GM12878 (cell line): ENCODE results near the gene DRAXIN. TPM values are rescaled to one million over a fixed set of nuclear protein-coding genes. Genes with fewer than 3 reads are reported as not detected.

Source experiments
- ATAC-seq: fragments of 200-7000 bp; cut with Tn5 transposase; 3 replicates; pipeline ENCODE4 v1.9.1; 2020; ENCODE audit warnings: mild to moderate bottlenecking, moderate library complexity
- BruUV-seq: library from RNA; stranded (reverse); fragments of 400-500 nt; replicated peaks from 2 replicates; lab custom pipeline; 2021; lab: Mats Ljungman, UMichigan
- CTCF ChIA-PET: fragments of 300-600 bp; sonication (Branson Sonifier 250); formaldehyde crosslinking; extraction: SDS; loops from one replicate; lab custom pipeline; 2021; ENCODE audit warnings: inconsistent platforms; lab: Yijun Ruan, JAX
- POLR2A ChIA-PET: fragments of 350-600 bp; formaldehyde crosslinking; extraction: SDS; loops from one replicate; lab custom pipeline; 2021; ENCODE audit warnings: inconsistent platforms; lab: Charles Lee
- RAD21 ChIA-PET: fragments of 300-600 bp; sonication (Branson Sonifier 250); formaldehyde crosslinking; loops from one replicate; lab custom pipeline; 2023; ENCODE audit warnings: antibody characterized with exemption; ENCODE audit not compliant: unreplicated experiment; lab: Charles Lee
- SMC1A ChIA-PET: fragments of 300-600 bp; sonication (Branson Sonifier 250); formaldehyde crosslinking; loops from one replicate; lab custom pipeline; 2023; ENCODE audit not compliant: unreplicated experiment, uncharacterized antibody; lab: Charles Lee
- DNase-seq: peaks from one replicate; pipeline ENCODE4 v3.0.0-alpha.2; 2011; ENCODE audit warnings: low read depth, low spot score
- FAIRE-seq: peaks from 3 replicates; lab custom pipeline; 2011; peaks lifted over from hg19 to GRCh38; lab: Jason Lieb, UNC
- H2AFZ ChIP-seq: 2 replicates; pipeline ENCODE4 v1.6.0; 2011; ENCODE audit warnings: low read depth, low read length, control low read depth; ENCODE audit not compliant: control insufficient read depth
- H3K27ac ChIP-seq: 2 replicates; pipeline ENCODE4 v1.5.1; 2011; ENCODE audit warnings: control low read depth; ENCODE audit not compliant: control insufficient read depth, insufficient read depth
- H3K27me3 ChIP-seq, 2 experiments: replicated peaks in 1 of 2; 2 replicates each; pipeline versions ENCODE4 v1.6.0 to v1.6.1; 2011; ENCODE audit warnings: low read length in 1 of 2; ENCODE audit not compliant: control insufficient read depth in 2 of 2, insufficient read depth in 2 of 2
- H3K36me3 ChIP-seq, 2 experiments: 2 replicates each; pipeline ENCODE4 v1.5.1; 2011; ENCODE audit warnings: low read length in 1 of 2; ENCODE audit not compliant: control insufficient read depth in 2 of 2, insufficient read depth in 2 of 2
- H3K4me1 ChIP-seq: 2 replicates; pipeline ENCODE4 v1.6.1; 2011; ENCODE audit warnings: mild to moderate bottlenecking, low read length, moderate library complexity, mixed read lengths; ENCODE audit not compliant: control insufficient read depth, insufficient read depth
- H3K4me2 ChIP-seq: 2 replicates; pipeline ENCODE4 v1.6.0; 2011; ENCODE audit warnings: control low read depth; ENCODE audit not compliant: control insufficient read depth, insufficient read depth
- H3K4me3 ChIP-seq: fragments of 200-600 bp; sonication (generic); 2 replicates; pipeline ENCODE4 v1.5.1; 2016
- H3K79me2 ChIP-seq: 2 replicates; pipeline ENCODE4 v1.6.0; 2011; ENCODE audit warnings: low read length; ENCODE audit not compliant: control insufficient read depth, insufficient read depth
- H3K9ac ChIP-seq: 2 replicates; pipeline ENCODE4 v1.8.0; 2011; ENCODE audit warnings: low read length, control low read depth, mixed read lengths; ENCODE audit not compliant: control insufficient read depth, insufficient read depth
- H3K9me3 ChIP-seq: replicated peaks from 3 replicates; pipeline ENCODE4 v1.5.1; 2011; ENCODE audit warnings: mild to moderate bottlenecking, low read length; ENCODE audit not compliant: control insufficient read depth, insufficient read depth
- H4K20me1 ChIP-seq: 2 replicates; pipeline ENCODE4 v1.6.0; 2011; ENCODE audit not compliant: control insufficient read depth, insufficient read depth
- BCL3 ChIP-seq: IDR thresholded peaks from 2 replicates; pipeline ENCODE4 v1.6.1; 2011; ENCODE audit warnings: borderline replicate concordance, low read depth, mild to moderate bottlenecking, moderate library complexity, low read length; ENCODE audit not compliant: insufficient read depth, poor library complexity, severe bottlenecking
- EED ChIP-seq: sonication (generic); IDR thresholded peaks from 2 replicates; pipeline ENCODE4 v1.6.1; 2016; ENCODE audit warnings: antibody characterized with exemption, low read depth
- FOXK2 ChIP-seq: fragments of 450-650 bp; IDR thresholded peaks from 2 replicates; pipeline ENCODE4 v1.6.1; 2017; ENCODE audit warnings: mild to moderate bottlenecking, moderate library complexity
- FOXM1 ChIP-seq: IDR thresholded peaks from 2 replicates; pipeline ENCODE4 v1.6.1; 2012; ENCODE audit warnings: low read depth, mild to moderate bottlenecking, inconsistent platforms, low read length, moderate library complexity
- HDAC2 ChIP-seq: fragments of 200-600 bp; sonication (generic); IDR thresholded peaks from 2 replicates; pipeline ENCODE4 v1.6.1; 2017
- JUND ChIP-seq: IDR thresholded peaks from 2 replicates; pipeline ENCODE4 v1.6.1; 2012; ENCODE audit warnings: low read depth, mild to moderate bottlenecking, low read length, improper control_type of control experiment, moderate library complexity
- LARP7 ChIP-seq: fragments of 450-650 bp; IDR thresholded peaks from 2 replicates; pipeline ENCODE4 v1.6.1; 2017; ENCODE audit warnings: mild to moderate bottlenecking
- MAX ChIP-seq: IDR thresholded peaks from 2 replicates; pipeline ENCODE4 v1.6.1; 2012; ENCODE audit warnings: low read depth, low read length, improper control_type of control experiment
- MTA3 ChIP-seq: IDR thresholded peaks from 2 replicates; pipeline ENCODE4 v1.6.1; 2012; ENCODE audit warnings: low read length, inconsistent platforms, borderline replicate concordance
- MXI1 ChIP-seq: fragments of 150-350 bp; IDR thresholded peaks from 2 replicates; pipeline ENCODE4 v1.6.1; 2011; ENCODE audit warnings: low read depth, mild to moderate bottlenecking, inconsistent platforms, low read length, improper control_type of control experiment
- NR2F1 ChIP-seq: fragments of 450-650 bp; conservative IDR thresholded peaks from 2 replicates; pipeline ENCODE4 v1.6.1; 2017; ENCODE audit warnings: mild to moderate bottlenecking
- PAX8 ChIP-seq: fragments of 450-650 bp; IDR thresholded peaks from 2 replicates; pipeline ENCODE4 v1.6.1; 2017; ENCODE audit warnings: mild to moderate bottlenecking, moderate library complexity
- RFX5 ChIP-seq: IDR thresholded peaks from 2 replicates; pipeline ENCODE4 v1.6.1; 2011; ENCODE audit warnings: low read depth, low read length, improper control_type of control experiment
- RUNX3 ChIP-seq: IDR thresholded peaks from 2 replicates; pipeline ENCODE4 v1.6.1; 2012; ENCODE audit warnings: low read length, inconsistent platforms
- TBL1XR1 ChIP-seq: IDR thresholded peaks from 2 replicates; pipeline ENCODE4 v1.6.1; 2012; ENCODE audit warnings: low read depth, low read length, improper control_type of control experiment
- USF1 ChIP-seq: IDR thresholded peaks from 2 replicates; pipeline ENCODE4 v1.6.1; 2011; ENCODE audit warnings: borderline replicate concordance, low read depth, mild to moderate bottlenecking, moderate library complexity, mixed read lengths, low read length; ENCODE audit not compliant: insufficient read depth; ENCODE audit errors: extremely low read length
- ZNF622 ChIP-seq: fragments of 450-650 bp; IDR thresholded peaks from 2 replicates; pipeline ENCODE4 v1.6.1; 2017; ENCODE audit warnings: mild to moderate bottlenecking, inconsistent platforms
- WGBS: methylation state at CpG from one replicate; pipeline ENCODE4 v1.1.6; 2016; ENCODE audit warnings: low lambda C conversion rate; ENCODE audit not compliant: insufficient replicate concordance, insufficient coverage; ENCODE audit errors: missing lambda C conversion rate; 5-methylcytosine and 5-hydroxymethylcytosine counted together
- in situ Hi-C: fragments of 300-500 bp; cut with MboI; formaldehyde crosslinking; loops from 9 replicates; pipeline ENCODE4 v1.14.3; 2018; ENCODE audit warnings: mixed read lengths
- intact Hi-C: fragments of 100-400 bp; cut with micrococcal nuclease; formaldehyde crosslinking; loops from one replicate; pipeline ENCODE4 v1.14.2; 2022; ENCODE audit not compliant: unreplicated experiment
- polyA plus RNA-seq, 11 experiments: library from polyadenylated mRNA; depleted of rRNA in 4 of 11; unstranded in 6 of 11; stranded (reverse) in 5 of 11; fragments of >200 nt; fragmentation: Nextera tagmentation in 4 of 11; fragmentation: Illumina TruSeq in 1 of 11; extraction: Ambion mirVana in 4 of 11; extraction: Trizol in 1 of 11; gene quantifications; 1 replicate in 1 of 11; 2 replicates in 10 of 11; pipeline versions ENCODE4 v1.2.1 to v1.2.3, GENCODE V29; 2011 to 2016; ENCODE audit warnings: inconsistent platforms in 2 of 11, missing spikeins in 2 of 11, low read depth in 1 of 11
- total RNA-seq, 4 experiments: library from RNA; depleted of rRNA in 3 of 4; stranded (reverse); fragments of >200 nt in 3 of 4; fragmentation: Illumina TruSeq in 1 of 4; extraction: Trizol in 1 of 4; gene quantifications; 2 replicates each; pipeline versions ENCODE4 v1.2.1 to v1.2.3, GENCODE V29; 2013 to 2021
- TF ChIP-seq, protein P1 (sequence below): fragments of 150-350 bp; IDR thresholded peaks from 2 replicates; pipeline ENCODE4 v1.6.1; 2014; ENCODE audit warnings: mild to moderate bottlenecking, low read depth, low read length
- TF ChIP-seq, protein P2 (sequence below): fragments of 450-650 bp; formaldehyde crosslinking; IDR thresholded peaks from 2 replicates; pipeline ENCODE4 v1.5.0; 2022; ENCODE audit warnings: mild to moderate bottlenecking, missing genetic modification characterization

The DRAXIN gene
- total and polyA plus RNA-seq, 10 of the 15 experiments (the other 5 are each of a cell fraction or from before 2014, with no cell fraction given) = 0.01 to 0.05 (median 0.03) TPM; not detected in 3

DNA sequence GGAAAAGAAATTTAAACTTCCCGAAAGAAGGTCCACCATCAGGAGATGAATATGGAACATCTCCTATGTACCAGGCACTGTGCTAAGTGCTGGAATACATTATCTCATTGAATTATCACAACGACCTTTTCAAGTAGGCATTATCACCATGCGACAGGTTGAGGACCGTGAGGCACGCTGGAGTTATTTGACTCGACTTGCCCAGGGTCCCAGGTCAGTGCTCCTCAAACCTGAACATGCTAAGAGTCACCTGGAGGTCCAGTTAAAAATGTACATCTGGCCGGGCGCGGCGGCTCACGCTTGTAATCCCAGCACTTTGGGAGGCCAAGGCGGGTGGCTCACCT, 28.5 kb downstream of the DRAXIN start:
- WGBS = 51% methylated on average over 12 of the region's 12 CpGs
- no peaks in the 10 kb centered on the region for H3K79me2 ChIP-seq
- DNase-seq (no peak), ATAC-seq (no peak), FAIRE-seq (no peak)
- H3K27ac ChIP-seq = no peak overlapping the region
- no peaks in the 10 kb centered on the region for H3K9me3 ChIP-seq
- 0 out of 2 replicates have a peak overlapping the region, but pooled peaks have one; percentile 5 for H3K4me2 ChIP-seq
- intact Hi-C loops (no loop called here), in situ Hi-C loops (no loop called here)
- no peak overlapping the region for H3K4me3 ChIP-seq
- RAD21 ChIA-PET = interaction anchor here (0.6 to 3.1 kb wide), 11 partner anchors 38 to 683 kb away, joined by 3 to 28 read pairs (median 5); partner anchors contain the start of gene FBXO6
- SMC1A ChIA-PET = interaction anchor here (0.6 to 2.6 kb wide), 8 partner anchors 12 to 86 kb away, joined by 3 to 14 read pairs (median 4); partner anchors contain the start of gene FBXO6
- no peaks in the 10 kb centered on the region for H3K27me3 ChIP-seq
- H2AFZ ChIP-seq = no peak overlapping the region
- H3K4me1 ChIP-seq = peaks cover 5% of the 10 kb centered on the region; the same call in 1 of the 2 replicates
- H3K9ac ChIP-seq = no peak overlapping the region
- H3K36me3 ChIP-seq = no peaks in the 10 kb centered on the region
- no peak for TF ChIP-seq FOXK2
- TF ChIP-seq, protein P1, sequence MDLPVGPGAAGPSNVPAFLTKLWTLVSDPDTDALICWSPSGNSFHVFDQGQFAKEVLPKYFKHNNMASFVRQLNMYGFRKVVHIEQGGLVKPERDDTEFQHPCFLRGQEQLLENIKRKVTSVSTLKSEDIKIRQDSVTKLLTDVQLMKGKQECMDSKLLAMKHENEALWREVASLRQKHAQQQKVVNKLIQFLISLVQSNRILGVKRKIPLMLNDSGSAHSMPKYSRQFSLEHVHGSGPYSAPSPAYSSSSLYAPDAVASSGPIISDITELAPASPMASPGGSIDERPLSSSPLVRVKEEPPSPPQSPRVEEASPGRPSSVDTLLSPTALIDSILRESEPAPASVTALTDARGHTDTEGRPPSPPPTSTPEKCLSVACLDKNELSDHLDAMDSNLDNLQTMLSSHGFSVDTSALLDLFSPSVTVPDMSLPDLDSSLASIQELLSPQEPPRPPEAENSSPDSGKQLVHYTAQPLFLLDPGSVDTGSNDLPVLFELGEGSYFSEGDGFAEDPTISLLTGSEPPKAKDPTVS = no peak
- TF ChIP-seq, protein P2, sequence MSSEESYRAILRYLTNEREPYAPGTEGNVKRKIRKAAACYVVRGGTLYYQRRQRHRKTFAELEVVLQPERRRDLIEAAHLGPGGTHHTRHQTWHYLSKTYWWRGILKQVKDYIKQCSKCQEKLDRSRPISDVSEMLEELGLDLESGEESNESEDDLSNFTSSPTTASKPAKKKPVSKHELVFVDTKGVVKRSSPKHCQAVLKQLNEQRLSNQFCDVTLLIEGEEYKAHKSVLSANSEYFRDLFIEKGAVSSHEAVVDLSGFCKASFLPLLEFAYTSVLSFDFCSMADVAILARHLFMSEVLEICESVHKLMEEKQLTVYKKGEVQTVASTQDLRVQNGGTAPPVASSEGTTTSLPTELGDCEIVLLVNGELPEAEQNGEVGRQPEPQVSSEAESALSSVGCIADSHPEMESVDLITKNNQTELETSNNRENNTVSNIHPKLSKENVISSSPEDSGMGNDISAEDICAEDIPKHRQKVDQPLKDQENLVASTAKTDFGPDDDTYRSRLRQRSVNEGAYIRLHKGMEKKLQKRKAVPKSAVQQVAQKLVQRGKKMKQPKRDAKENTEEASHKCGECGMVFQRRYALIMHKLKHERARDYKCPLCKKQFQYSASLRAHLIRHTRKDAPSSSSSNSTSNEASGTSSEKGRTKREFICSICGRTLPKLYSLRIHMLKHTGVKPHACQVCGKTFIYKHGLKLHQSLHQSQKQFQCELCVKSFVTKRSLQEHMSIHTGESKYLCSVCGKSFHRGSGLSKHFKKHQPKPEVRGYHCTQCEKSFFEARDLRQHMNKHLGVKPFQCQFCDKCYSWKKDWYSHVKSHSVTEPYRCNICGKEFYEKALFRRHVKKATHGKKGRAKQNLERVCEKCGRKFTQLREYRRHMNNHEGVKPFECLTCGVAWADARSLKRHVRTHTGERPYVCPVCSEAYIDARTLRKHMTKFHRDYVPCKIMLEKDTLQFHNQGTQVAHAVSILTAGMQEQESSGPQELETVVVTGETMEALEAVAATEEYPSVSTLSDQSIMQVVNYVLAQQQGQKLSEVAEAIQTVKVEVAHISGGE (CRISPR knock-in tag) = no peak
- no peak for TF ChIP-seq RUNX3
- TF ChIP-seq MAX = no peak
- TF ChIP-seq EED = no peak
- no peak for TF ChIP-seq FOXM1
- no peak for TF ChIP-seq MTA3
- no peak for TF ChIP-seq HDAC2
- no peak for TF ChIP-seq PAX8
- no peak for TF ChIP-seq RFX5
- TF ChIP-seq NR2F1 = no peak
- no peak for TF ChIP-seq LARP7
- no peak for TF ChIP-seq MXI1
- TF ChIP-seq ZNF622 = no peak
- TF ChIP-seq JUND = no peak
- TF ChIP-seq BCL3 = no peak
- TF ChIP-seq TBL1XR1 = no peak
- no peak for TF ChIP-seq USF1
- BruUV-seq = no TSS peak
- POLR2A ChIA-PET = interaction anchor here (1.1 kb wide), 1 partner anchor 56 kb away, joined by 4 read pairs; the partner anchor contains the start of gene FBXO6
- no peaks in the 10 kb centered on the region for H4K20me1 ChIP-seq
- CTCF ChIA-PET = interaction anchor here (0.6 to 3.9 kb wide), 22 partner anchors 10 to 1075 kb away, joined by 3 to 36 read pairs (median 6); partner anchors contain the start of genes AGTRAP, FBXO2 and FBXO6
